ENCODE measurements around the gene CHD6. TPM values are rescaled to one million over a fixed set of nuclear protein-coding genes. Genes with fewer than 3 reads are reported as not detected.

Gene CHD6
- total and polyA plus RNA-seq, 8 donors, result 27.7 to 68.6 (median 52.4) TPM

- ATAC-seq, result no peak
- TF ChIP-seq CTCF (IDR thresholded peaks at IDR 0.05), result no peak
- Histone ChIP-seq H3K4me1 (peaks cover 11 to 27% of the 10 kb centered on the region in 2 donors), H3K27ac (no peak overlapping the region), H3K27me3 (no peaks in the 10 kb centered on the region), H3K36me3 (peaks cover 0 to 4% of the 10 kb centered on the region in 2 donors), H3K9me3 (peaks cover 0 to 5% of the 10 kb centered on the region in 2 donors), H3K4me3 (no peak overlapping the region)
- intact Hi-C loops (cut with DNase I), result no loop called here
- no peak for DNase-seq
Observed at GRCh38 chr20:41506192-41506915, 111.8 kb downstream of the CHD6 start.

GRCh38 chr20:41505184-41505583 lies 113.0 kb downstream of the CHD6 start:
- ATAC-seq (no peak), DNase-seq (no peak)
- Histone ChIP-seq H3K4me3 (no peak overlapping the region), H3K36me3 (peaks cover 0 to 4% of the 10 kb centered on the region in 2 donors), H3K4me1 (peaks cover 11 to 27% of the 10 kb centered on the region in 2 donors), H3K27me3 (no peaks in the 10 kb centered on the region), H3K9me3 (peaks cover 0 to 5% of the 10 kb centered on the region in 2 donors), H3K27ac (no peak overlapping the region)
- intact Hi-C loops (cut with DNase I), result no loop called here
- no peak for TF ChIP-seq CTCF (IDR thresholded peaks at IDR 0.05)

GRCh38 chr20:41501376-41501775 lies 116.8 kb downstream of the CHD6 start:
- ATAC-seq (no peak), DNase-seq (no peak)
- intact Hi-C loops (cut with DNase I), result no loop called here
- Histone ChIP-seq H3K27me3 (no peaks in the 10 kb centered on the region), H3K36me3 (peaks cover 0 to 17% of the 10 kb centered on the region in 2 donors), H3K27ac (no peak overlapping the region), H3K4me3 (no peak overlapping the region), H3K4me1 (peaks cover 0 to 4% of the 10 kb centered on the region in 2 donors), H3K9me3 (peaks cover 0 to 5% of the 10 kb centered on the region in 2 donors)
- TF ChIP-seq CTCF (IDR thresholded peaks at IDR 0.05), result no peak

- intact Hi-C loops (cut with DNase I), result no loop called here
- H3K4me1 ChIP-seq, result peaks cover 0 to 4% of the 10 kb centered on the region in 2 donors
- TF ChIP-seq CTCF (IDR thresholded peaks at IDR 0.05), result no peak
- no peak overlapping the region for H3K27ac ChIP-seq
- DNase-seq (no peak), ATAC-seq (no peak)
- H3K27me3 ChIP-seq, result no peaks in the 10 kb centered on the region
- H3K9me3 ChIP-seq, result peaks cover 0 to 2% of the 10 kb centered on the region in 2 donors
- peaks cover 0 to 17% of the 10 kb centered on the region in 2 donors for H3K36me3 ChIP-seq
- H3K4me3 ChIP-seq, result no peak overlapping the region
Observed at GRCh38 chr20:41499961-41500725, 118.0 kb downstream of the CHD6 start.

GRCh38 chr20:41499064-41499463 lies 119.1 kb downstream of the CHD6 start:
- peaks cover 0 to 13% of the 10 kb centered on the region in 2 donors for H3K36me3 ChIP-seq
- no peak for TF ChIP-seq CTCF (IDR thresholded peaks at IDR 0.05)
- ATAC-seq, result no peak
- no peak overlapping the region for H3K27ac ChIP-seq
- intact Hi-C loops (cut with DNase I), result no loop called here
- H3K4me3 ChIP-seq, result no peak overlapping the region
- no peaks in the 10 kb centered on the region for H3K27me3 ChIP-seq
- no peaks in the 10 kb centered on the region for H3K9me3 ChIP-seq
- H3K4me1 ChIP-seq, result peaks cover 0 to 4% of the 10 kb centered on the region in 2 donors
- no peak for DNase-seq
